Aorta (tissue), 5 donors: ENCODE data around the gene HSD17B2. TPM values are rescaled to one million over a fixed set of nuclear protein-coding genes. Genes with fewer than 3 reads are reported as not detected.

Experiments used
- ATAC-seq: fragments of 200-7000 bp; cut with Tn5 transposase; one replicate; pipeline ENCODE4 v1.9.1; 2022; ENCODE audit warnings: moderate library complexity; ENCODE audit not compliant: low FRiP score
- DNase-seq, 2 donors: peaks; one replicate each; pipeline ENCODE4 v3.0.0-alpha.2; 2020
- H3K27ac ChIP-seq, 2 donors: one replicate each; pipeline ENCODE4 v1.5.1; 2013; ENCODE audit warnings: low read length in 2 of 2, mild to moderate bottlenecking in 2 of 2, moderate library complexity in 2 of 2, control low read depth in 1 of 2, inconsistent platforms in 1 of 2, low read depth in 1 of 2
- H3K27me3 ChIP-seq, 2 donors: one replicate each; pipeline ENCODE4 v1.6.1; 2013; ENCODE audit warnings: control low read depth in 1 of 2, low read length in 1 of 2, mild to moderate bottlenecking in 1 of 2, moderate library complexity in 1 of 2; ENCODE audit not compliant: insufficient read depth in 2 of 2, control insufficient read depth in 1 of 2
- H3K36me3 ChIP-seq, 2 donors: one replicate each; pipeline ENCODE4 v1.6.1; 2013; ENCODE audit warnings: control low read depth in 1 of 2, low read length in 1 of 2, mild to moderate bottlenecking in 1 of 2; ENCODE audit not compliant: insufficient read depth in 2 of 2, control insufficient read depth in 1 of 2
- H3K4me1 ChIP-seq, 2 donors: one replicate each; pipeline ENCODE4 v1.6.1; 2013; ENCODE audit warnings: low read length in 2 of 2, control low read depth in 1 of 2, mild to moderate bottlenecking in 1 of 2, moderate library complexity in 1 of 2; ENCODE audit not compliant: insufficient read depth in 2 of 2, control insufficient read depth in 1 of 2
- H3K4me3 ChIP-seq, 2 donors: one replicate each; pipeline ENCODE4 v1.5.1; 2013; ENCODE audit warnings: low read length in 2 of 2, control low read depth in 1 of 2, mild to moderate bottlenecking in 1 of 2
- H3K9me3 ChIP-seq: one replicate; pipeline ENCODE4 v1.6.1; 2013; ENCODE audit warnings: mild to moderate bottlenecking, low read length; ENCODE audit not compliant: control insufficient read depth
- WGBS, 2 donors: extraction: QIAGEN DNeasy Blood & Tissue Kit; methylation state at CpG; one replicate each; pipeline ENCODE4 v1.1.7; 2013; 5-methylcytosine and 5-hydroxymethylcytosine counted together
- intact Hi-C, 2 donors: fragments of 100-400 bp; cut with DNase I; formaldehyde crosslinking; loops; one replicate each; pipeline versions ENCODE4 v1.14.2 to v1.15.0; 2022
- polyA plus RNA-seq, 2 donors: library from polyadenylated mRNA; stranded (reverse); fragments of 200-250 nt; gene quantifications; one replicate each; pipeline ENCODE4 v1.2.3, GENCODE V29; 2013
- total RNA-seq, 2 donors: library from RNA; stranded (reverse); fragmentation: NEBNext Ultra II Directional; extraction: Animal tissue kit (Norgen Biotek cat#: 25700); gene quantifications; one replicate each; pipeline ENCODE4 v1.2.1, GENCODE V29; 2021
- donor health status: healthy with polysubstance abuse.
- donor health status: Bipolar disorder and iron deficiency.
- donor health status: DM: no; HTN: no; CAD: no.
- donor health status: DM: no; HTN: no; CAD: no.
- donor health status: DM: yes; HTN: yes; CAD: no.

Gene HSD17B2
- total and polyA plus RNA-seq, 4 donors, result 1.5 to 16.4 TPM; not detected in 2

DNA sequence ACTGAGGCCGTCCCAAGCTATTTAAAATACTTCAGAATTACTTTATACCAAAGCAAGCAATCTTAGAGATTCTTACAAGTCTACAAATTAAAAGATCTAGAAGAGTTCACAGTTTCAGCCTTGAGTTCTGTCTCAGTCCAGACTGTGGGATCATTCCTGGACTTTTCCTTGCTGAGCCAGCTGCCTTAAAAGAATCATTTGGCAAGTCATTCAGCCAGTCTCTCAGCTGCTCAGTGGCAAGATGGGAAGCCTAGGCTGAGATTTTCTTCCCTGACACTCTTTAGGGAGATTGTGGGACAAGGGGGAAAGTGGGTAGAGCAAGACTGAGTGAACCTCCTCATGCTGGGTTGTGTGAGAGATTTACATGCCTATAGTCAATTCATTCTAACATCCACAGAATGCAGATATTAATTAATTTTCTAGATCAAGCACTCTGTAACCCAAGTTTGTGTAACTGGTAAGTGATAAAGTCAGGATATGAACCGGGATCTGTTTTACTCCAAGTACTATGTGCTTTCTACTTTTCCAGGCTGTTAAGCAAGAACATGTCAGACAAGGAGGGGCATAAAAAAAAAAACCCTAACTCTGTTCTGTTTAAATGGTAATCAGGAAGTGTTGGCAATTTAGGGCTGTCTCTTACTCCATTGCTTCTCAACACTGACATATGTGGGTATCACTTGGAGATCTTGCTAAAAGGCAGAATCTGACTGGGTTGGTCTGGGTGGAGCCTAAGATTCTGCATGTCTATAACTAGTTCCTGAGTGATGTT, 50.1 kb downstream of the HSD17B2 start:
- H3K27ac ChIP-seq, result no peak overlapping the region
- DNase-seq (no peak), ATAC-seq (no peak)
- intact Hi-C loops, result no loop called here
- no peaks in the 10 kb centered on the region for H3K9me3 ChIP-seq
- H3K4me3 ChIP-seq, result no peak overlapping the region
- 59 to 63% methylated on average over 2 of the region's 2 CpGs for WGBS, 2 donors
- H3K36me3 ChIP-seq, result no peaks in the 10 kb centered on the region
- H3K27me3 ChIP-seq, result peaks cover 0 to 3% of the 10 kb centered on the region in 2 donors
- H3K4me1 ChIP-seq, result no peaks in the 10 kb centered on the region

- no peak for ATAC-seq
- WGBS, 2 donors, result 73 to 79% methylated on average over 4 of the region's 4 CpGs
Measured at GRCh38 chr16:82088483-82088882, 53.4 kb downstream of the HSD17B2 start.

GRCh38 chr16:82091241-82091640, 56.2 kb downstream of the HSD17B2 start:
- no peak for DNase-seq

More at GRCh38 chr16:82088483-82088882, 53.4 kb downstream of the HSD17B2 start:
- Histone ChIP-seq H3K27ac (no peak overlapping the region), H3K27me3 (peaks cover 0 to 3% of the 10 kb centered on the region in 2 donors), H3K4me1 (no peaks in the 10 kb centered on the region), H3K4me3 (no peak overlapping the region), H3K9me3 (no peaks in the 10 kb centered on the region), H3K36me3 (no peaks in the 10 kb centered on the region)
- intact Hi-C loops, result no loop called here
- no peak for DNase-seq

GRCh38 chr16:82092711-82093110, 57.7 kb downstream of the HSD17B2 start:
- no peaks in the 10 kb centered on the region for H3K36me3 ChIP-seq
- DNase-seq (no peak), ATAC-seq (no peak)
- H3K9me3 ChIP-seq, result peaks cover 1% of the 10 kb centered on the region
- intact Hi-C loops, result no loop called here
- H3K4me1 ChIP-seq, result no peaks in the 10 kb centered on the region
- no peak overlapping the region for H3K4me3 ChIP-seq
- no peaks in the 10 kb centered on the region for H3K27me3 ChIP-seq
- 59 to 62% methylated on average over 2 of the region's 2 CpGs for WGBS, 2 donors
- H3K27ac ChIP-seq, result no peak overlapping the region

More at GRCh38 chr16:82091241-82091640, 56.2 kb downstream of the HSD17B2 start:
- H3K4me1 ChIP-seq, result no peaks in the 10 kb centered on the region
- no peak overlapping the region for H3K4me3 ChIP-seq
- no peaks in the 10 kb centered on the region for H3K36me3 ChIP-seq
- no peak for ATAC-seq
- no peak overlapping the region for H3K27ac ChIP-seq
- intact Hi-C loops, result no loop called here
- WGBS, 2 donors, result 88 to 93% methylated on average over 1 of the region's 1 CpG
- H3K9me3 ChIP-seq, result peaks cover 1% of the 10 kb centered on the region
- no peaks in the 10 kb centered on the region for H3K27me3 ChIP-seq

- no peak overlapping the region for H3K4me3 ChIP-seq
- H3K4me1 ChIP-seq, result no peaks in the 10 kb centered on the region
- no peak for ATAC-seq
- H3K27ac ChIP-seq, result no peak overlapping the region
- intact Hi-C loops, result no loop called here
- DNase-seq, result no peak
- H3K27me3 ChIP-seq, result no peaks in the 10 kb centered on the region
- H3K9me3 ChIP-seq, result peaks cover 2% of the 10 kb centered on the region
- H3K36me3 ChIP-seq, result no peaks in the 10 kb centered on the region
Measured at GRCh38 chr16:82093666-82094300, 58.7 kb downstream of the HSD17B2 start.

- intact Hi-C loops, result no loop called here
- Histone ChIP-seq H3K4me1 (no peaks in the 10 kb centered on the region), H3K36me3 (no peaks in the 10 kb centered on the region), H3K27ac (no peak overlapping the region), H3K4me3 (no peak overlapping the region), H3K27me3 (no peaks in the 10 kb centered on the region), H3K9me3 (peaks cover 6% of the 10 kb centered on the region)
- no peak for DNase-seq
- WGBS, 2 donors, result 37% methylated on average over 8 of the region's 8 CpGs
- ATAC-seq, result no peak
Measured at GRCh38 chr16:82094942-82095540, 60.0 kb downstream of the HSD17B2 start.

- intact Hi-C loops, result no loop called here
- Histone ChIP-seq H3K36me3 (no peaks in the 10 kb centered on the region), H3K9me3 (peaks cover 6% of the 10 kb centered on the region), H3K27ac (no peak overlapping the region), H3K27me3 (peaks cover 0 to 2% of the 10 kb centered on the region in 2 donors), H3K4me3 (no peak overlapping the region), H3K4me1 (no peaks in the 10 kb centered on the region)
- WGBS, 2 donors, result 92 to 93% methylated on average over 3 of the region's 3 CpGs
- DNase-seq, result no peak
- ATAC-seq, result no peak
Measured at GRCh38 chr16:82096641-82097040, 61.6 kb downstream of the HSD17B2 start.

- Histone ChIP-seq H3K36me3 (no peaks in the 10 kb centered on the region), H3K4me1 (no peaks in the 10 kb centered on the region), H3K27ac (no peak overlapping the region), H3K27me3 (peaks cover 0 to 2% of the 10 kb centered on the region in 2 donors), H3K9me3 (no peaks in the 10 kb centered on the region), H3K4me3 (no peak overlapping the region)
- DNase-seq (no peak), ATAC-seq (no peak)
- intact Hi-C loops, result no loop called here
- WGBS, 2 donors, result 89 to 93% methylated on average over 8 of the region's 8 CpGs
Measured at GRCh38 chr16:82105107-82105506, 70.1 kb downstream of the HSD17B2 start.
